Measurements from ENCODE around the gene DSP. TPM values are rescaled to one million over a fixed set of nuclear protein-coding genes. Genes with fewer than 3 reads are reported as not detected.

Gene DSP
- total and polyA plus RNA-seq, 2 experiments from 2014 or later: 16.8 to 43.7 TPM

- no peak for TF ChIP-seq REST (IDR thresholded peaks at IDR 0.05; ENCODE audit: unreplicated experiment)
- no peak for TF ChIP-seq ZNF114 (CRISPR knock-in tag; IDR thresholded peaks at IDR 0.05)
- TF ChIP-seq NANOG (IDR thresholded peaks at IDR 0.05; ENCODE audit: borderline replicate concordance): no peak
- no peak for TF ChIP-seq ZNF331 (CRISPR knock-in tag; IDR thresholded peaks at IDR 0.05; ENCODE audit: low read depth)
- no peak for TF ChIP-seq EZH2phosphoT487 (IDR thresholded peaks at IDR 0.05; ENCODE audit: unreplicated experiment)
- no peak for TF ChIP-seq EZH2 (IDR thresholded peaks at IDR 0.05; ENCODE audit: low read depth, unreplicated experiment)
- TF ChIP-seq, protein P1, sequence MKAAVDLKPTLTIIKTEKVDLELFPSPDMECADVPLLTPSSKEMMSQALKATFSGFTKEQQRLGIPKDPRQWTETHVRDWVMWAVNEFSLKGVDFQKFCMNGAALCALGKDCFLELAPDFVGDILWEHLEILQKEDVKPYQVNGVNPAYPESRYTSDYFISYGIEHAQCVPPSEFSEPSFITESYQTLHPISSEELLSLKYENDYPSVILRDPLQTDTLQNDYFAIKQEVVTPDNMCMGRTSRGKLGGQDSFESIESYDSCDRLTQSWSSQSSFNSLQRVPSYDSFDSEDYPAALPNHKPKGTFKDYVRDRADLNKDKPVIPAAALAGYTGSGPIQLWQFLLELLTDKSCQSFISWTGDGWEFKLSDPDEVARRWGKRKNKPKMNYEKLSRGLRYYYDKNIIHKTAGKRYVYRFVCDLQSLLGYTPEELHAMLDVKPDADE (IDR thresholded peaks at IDR 0.05): no peak
- TF ChIP-seq, protein P2, sequence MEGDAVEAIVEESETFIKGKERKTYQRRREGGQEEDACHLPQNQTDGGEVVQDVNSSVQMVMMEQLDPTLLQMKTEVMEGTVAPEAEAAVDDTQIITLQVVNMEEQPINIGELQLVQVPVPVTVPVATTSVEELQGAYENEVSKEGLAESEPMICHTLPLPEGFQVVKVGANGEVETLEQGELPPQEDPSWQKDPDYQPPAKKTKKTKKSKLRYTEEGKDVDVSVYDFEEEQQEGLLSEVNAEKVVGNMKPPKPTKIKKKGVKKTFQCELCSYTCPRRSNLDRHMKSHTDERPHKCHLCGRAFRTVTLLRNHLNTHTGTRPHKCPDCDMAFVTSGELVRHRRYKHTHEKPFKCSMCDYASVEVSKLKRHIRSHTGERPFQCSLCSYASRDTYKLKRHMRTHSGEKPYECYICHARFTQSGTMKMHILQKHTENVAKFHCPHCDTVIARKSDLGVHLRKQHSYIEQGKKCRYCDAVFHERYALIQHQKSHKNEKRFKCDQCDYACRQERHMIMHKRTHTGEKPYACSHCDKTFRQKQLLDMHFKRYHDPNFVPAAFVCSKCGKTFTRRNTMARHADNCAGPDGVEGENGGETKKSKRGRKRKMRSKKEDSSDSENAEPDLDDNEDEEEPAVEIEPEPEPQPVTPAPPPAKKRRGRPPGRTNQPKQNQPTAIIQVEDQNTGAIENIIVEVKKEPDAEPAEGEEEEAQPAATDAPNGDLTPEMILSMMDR (conservative IDR thresholded peaks at IDR 0.05; ENCODE audit: low read depth in 2 of 2): no peak
- TF ChIP-seq POLR2AphosphoS5 (IDR thresholded peaks at IDR 0.05; ENCODE audit: low read depth): no peak
Observed at GRCh38 chr6:7633361-7633760, 91.9 kb downstream of the DSP start (continued).

GRCh38 chr6:7636151-7636550 lies 94.7 kb downstream of the DSP start:
- Mint-ChIP-seq H3K27me3 (ENCODE audit: insufficient read depth, low read depth, poor library complexity) (peaks cover 2% of the 10 kb centered on the region), H3K4me3 (no peak overlapping the region), H3K4me1 (no peaks in the 10 kb centered on the region), H3K9me3 (no peaks in the 10 kb centered on the region), H3K36me3 (ENCODE audit: low read depth) (no peaks in the 10 kb centered on the region), H3K27ac (no peak overlapping the region)
- no peaks in the 10 kb centered on the region for H3K9me2 ChIP-seq (ENCODE audit: insufficient read depth)
- H2AFZ ChIP-seq: no peak overlapping the region
- ATAC-seq (no peak), DNase-seq (ENCODE audit: low spot score) (no peak)
- H3K36me3 ChIP-seq (ENCODE audit: insufficient read depth): no peaks in the 10 kb centered on the region
- no peaks in the 10 kb centered on the region for H3K27me3 ChIP-seq (ENCODE audit: insufficient read depth)
- no peaks in the 10 kb centered on the region for H3K4me1 ChIP-seq (ENCODE audit: insufficient read depth)
- no peaks in the 10 kb centered on the region for H3K79me2 ChIP-seq (replicated peaks; ENCODE audit: insufficient read depth)
- H3F3A ChIP-seq (replicated peaks; ENCODE audit: low read depth): no peaks in the 10 kb centered on the region
- H3K27ac ChIP-seq (ENCODE audit: low read depth): no peak overlapping the region
- no peaks in the 10 kb centered on the region for H4K20me1 ChIP-seq (replicated peaks; ENCODE audit: insufficient read depth)
- no peak overlapping the region for H3K4me2 ChIP-seq
- H3K4me3 ChIP-seq: no peak overlapping the region
- no peak for TF ChIP-seq JUNB (IDR thresholded peaks at IDR 0.05; ENCODE audit: unreplicated experiment)
- no peak for TF ChIP-seq ZNF331 (CRISPR knock-in tag; IDR thresholded peaks at IDR 0.05; ENCODE audit: low read depth)
- no peak for TF ChIP-seq ZNF462 (CRISPR knock-in tag; IDR thresholded peaks at IDR 0.05)
- no peak for TF ChIP-seq ZNF114 (CRISPR knock-in tag; IDR thresholded peaks at IDR 0.05)
- TF ChIP-seq CREB1 (CRISPR knock-in tag; IDR thresholded peaks at IDR 0.05; ENCODE audit: low read depth): no peak
- no peak for TF ChIP-seq POLR2AphosphoS5 (IDR thresholded peaks at IDR 0.05; ENCODE audit: low read depth)

All from GM23338 (cell line).